GM18505 (cell line): ENCODE data around the gene KIF13A.
"Not testable (repeated sequence)": the region's sequence is repeated elsewhere in the genome, so short reads cannot be mapped to it uniquely, and the experiment has no call there.

ENCODE experiments used
- ATAC-seq: cut with Tn5 transposase; IDR thresholded peaks from one replicate; pipeline ENCODE4 v1.9.1; 2021; ENCODE audit not compliant: unreplicated experiment
- POLR2A ChIP-seq: IDR thresholded peaks from 4 replicates; pipeline ENCODE4 v1.6.1; 2011; ENCODE audit warnings: borderline replicate concordance; ENCODE audit not compliant: insufficient read depth, insufficient read length; ENCODE audit errors: extremely low read depth

The KIF13A gene

DNA sequence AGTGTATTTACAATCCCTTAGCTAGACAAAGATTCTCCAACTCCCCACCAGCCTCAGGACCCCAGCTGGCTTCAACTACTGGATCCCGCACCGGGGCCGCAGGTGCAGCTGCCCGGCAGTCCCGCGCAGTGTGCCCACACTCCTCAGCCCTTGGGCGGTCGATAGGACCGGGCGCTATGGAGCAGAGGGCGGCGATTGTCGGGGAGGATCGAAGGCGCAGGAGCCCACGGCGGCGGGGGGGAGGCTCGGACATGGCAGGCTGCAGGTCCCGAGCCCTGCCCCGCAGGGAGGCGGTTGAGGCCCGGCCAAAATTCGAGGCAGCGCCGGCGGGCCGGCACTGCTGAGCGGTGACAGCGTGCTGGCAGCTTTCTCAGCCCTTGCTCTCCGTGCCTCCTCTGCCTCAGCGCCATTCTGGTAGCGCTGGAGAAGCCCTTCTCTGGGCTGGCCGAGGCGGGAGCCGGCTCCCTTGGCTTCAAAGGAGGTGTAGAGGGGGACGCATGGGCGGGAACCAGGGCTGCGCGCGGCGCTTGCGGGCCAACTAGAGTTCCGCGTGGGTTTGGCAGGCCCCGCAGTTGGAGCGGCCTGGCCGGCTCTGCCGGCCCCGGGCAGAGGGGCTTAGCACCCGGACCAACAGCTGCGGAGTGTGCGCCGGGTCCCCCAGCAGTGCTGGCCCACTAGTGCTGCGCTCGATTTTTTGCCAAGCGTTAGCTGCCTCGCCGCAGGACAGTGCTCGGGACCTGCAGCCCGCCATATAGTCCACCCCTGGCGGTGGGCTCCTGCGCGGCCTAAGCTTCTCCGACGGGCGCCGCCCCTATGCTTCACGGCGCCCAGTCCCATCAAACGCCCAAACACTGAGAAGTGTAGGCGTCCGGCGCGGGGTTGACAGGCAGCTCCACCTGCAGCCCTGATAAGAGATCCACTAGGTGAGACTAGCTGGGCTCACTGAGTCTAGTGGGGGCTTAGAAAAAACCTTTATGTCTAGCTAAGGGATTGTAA lies 32.4 kb upstream of the KIF13A start:
- ATAC-seq: no peak
- TF ChIP-seq POLR2A: no peak

DNA sequence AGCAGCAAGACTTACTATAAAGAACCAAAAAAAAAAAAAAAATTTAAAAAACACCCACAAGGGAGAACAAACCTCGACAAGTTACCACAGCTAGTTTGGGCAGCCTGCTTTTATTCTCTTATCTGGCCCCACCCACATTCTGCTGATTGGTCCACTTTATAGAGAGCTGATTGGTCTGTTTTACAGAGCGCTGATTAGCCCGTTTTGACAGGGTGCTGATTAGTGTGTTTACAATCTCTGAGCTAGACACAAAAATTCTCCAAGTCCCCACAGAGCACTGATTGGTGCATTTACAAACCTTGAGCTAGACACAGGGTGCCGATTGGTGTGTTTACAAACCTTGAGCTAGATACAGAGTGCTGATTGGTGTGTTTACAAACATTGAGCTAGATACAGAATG lies 31.7 kb upstream of the KIF13A start:
- ATAC-seq: not testable (repeated sequence)

DNA sequence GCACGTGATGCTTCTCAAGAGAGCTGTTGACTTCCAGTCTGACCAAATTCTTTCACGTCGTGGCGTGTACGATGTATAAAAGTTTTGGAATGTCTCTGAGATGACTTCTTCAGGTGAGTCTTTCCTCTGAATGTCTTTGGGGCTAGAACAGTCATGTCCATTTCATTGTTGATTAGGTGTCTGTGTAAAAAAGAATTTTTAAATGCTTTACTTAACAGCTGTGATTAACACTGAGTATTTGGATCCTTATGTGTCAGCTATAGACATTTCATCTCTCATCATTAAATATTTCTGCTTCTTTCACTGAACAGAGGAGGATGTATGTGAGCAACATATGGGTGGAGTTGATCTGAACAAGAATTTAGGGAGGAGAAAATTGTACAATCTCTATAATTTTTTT lies 29.3 kb upstream of the KIF13A start:
- no peak for ATAC-seq
- TF ChIP-seq POLR2A: no peak

DNA sequence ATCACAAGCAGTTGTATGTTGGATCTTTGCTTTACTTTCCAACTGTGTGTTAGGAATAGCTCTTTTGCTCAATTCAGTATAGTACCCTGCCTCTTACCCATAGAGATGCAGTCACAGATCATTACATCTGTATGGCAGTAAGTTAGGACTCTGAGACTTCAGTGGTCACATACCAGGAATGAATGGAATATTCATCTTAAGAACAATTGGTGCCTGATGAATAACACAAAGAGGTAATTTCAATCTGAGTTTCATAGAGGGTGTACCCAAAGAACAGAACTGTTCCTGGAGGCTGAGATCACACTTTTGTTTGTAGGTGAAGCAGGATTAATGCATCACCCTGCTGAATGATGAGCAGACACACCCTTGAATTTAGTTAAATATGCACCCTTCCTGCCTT lies 28.7 kb upstream of the KIF13A start:
- ATAC-seq: no peak
- TF ChIP-seq POLR2A: no peak

DNA sequence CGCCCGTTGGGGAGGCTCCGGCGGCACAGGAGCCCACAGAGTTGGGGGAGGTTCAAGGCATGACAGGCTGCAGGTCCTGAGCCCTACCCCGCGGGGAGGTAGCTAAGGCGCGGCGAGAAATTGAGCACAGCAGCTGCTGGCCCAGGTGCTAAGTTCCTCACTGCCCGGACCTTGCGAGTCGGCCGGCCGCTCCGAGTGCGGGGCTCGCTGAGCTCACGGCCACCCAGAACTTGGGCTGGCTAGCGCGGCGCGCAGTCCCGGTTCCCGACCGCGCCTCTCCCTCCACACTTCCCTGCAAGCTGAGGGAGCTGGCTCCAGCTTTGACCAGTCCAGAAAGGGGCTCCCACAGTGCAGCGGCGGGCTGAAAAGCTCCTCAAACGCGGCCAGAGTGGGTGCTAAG lies 23.9 kb upstream of the KIF13A start:
- no peak for TF ChIP-seq POLR2A
- ATAC-seq: no peak

DNA sequence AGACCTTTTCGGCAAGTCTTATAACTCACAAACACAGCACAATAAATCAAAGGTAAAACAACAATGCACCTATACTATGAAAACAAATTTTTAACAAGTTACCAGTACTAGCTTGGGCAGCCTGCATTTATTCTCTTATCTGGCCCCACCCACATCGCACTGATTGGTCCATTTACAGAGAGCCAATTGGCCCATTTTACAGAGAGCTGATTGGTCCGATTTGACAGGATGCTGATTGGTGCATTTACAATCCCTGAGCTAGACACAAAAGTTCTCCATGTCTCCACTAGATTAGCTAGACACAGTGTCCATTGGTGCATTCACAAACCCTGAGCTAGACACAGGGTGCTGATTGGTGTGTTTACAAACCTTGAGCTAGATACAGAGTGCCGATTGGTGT lies 23.1 kb upstream of the KIF13A start:
- ATAC-seq: not testable (repeated sequence)

DNA sequence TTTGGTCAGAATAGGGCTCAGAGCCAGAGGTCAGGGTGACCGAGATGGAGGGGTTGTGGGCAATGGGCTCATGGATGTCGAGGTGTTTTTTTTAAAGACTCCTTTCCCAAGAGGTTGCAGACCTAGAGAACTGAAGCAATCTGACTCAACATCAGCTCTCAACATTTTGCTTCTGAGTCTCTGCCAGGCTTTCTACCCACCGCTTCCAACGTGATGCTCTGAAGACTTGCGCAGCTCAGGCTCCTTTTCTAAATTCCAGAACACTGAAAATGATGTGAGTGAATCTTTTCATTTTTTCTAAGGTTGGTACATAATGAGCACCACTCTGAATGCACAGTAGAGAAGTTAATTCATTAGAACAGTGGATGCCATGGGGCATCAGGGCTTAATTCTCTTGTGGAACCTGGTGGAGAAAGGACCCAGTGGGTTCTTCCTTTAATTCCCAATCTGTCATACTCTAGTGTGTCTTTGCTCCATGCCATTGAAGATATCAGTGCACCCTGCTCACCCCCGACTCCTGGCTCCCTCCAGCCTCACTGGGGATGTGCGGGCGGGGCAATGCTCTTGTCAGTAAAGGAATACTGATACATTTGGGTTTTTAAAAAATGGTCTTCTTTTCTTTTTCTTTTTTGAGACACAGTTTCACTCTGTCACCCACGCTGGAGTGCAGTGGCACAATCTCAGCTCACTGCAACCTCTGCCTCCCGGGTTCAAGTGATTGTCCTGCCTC lies 17.0 kb upstream of the KIF13A start:
- ATAC-seq: no peak
- TF ChIP-seq POLR2A: no peak

DNA sequence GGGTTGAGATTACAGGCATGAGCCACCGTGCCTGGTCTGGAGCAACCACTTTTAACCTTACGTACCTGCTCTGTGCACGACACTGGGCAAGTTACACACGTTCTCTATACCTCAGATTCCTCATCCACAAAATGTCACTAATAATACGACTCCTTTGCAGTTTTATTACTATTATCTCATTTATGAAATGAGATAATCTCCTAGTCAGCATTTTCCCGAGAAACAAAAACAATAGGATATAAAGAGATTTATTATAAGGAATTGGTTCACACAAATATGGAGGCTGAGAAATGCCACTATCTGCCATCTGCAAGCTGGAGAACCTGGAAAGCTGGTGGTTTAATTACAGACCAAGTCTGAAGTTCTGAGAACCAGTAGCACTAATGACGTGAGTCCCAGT lies 12.0 kb upstream of the KIF13A start:
- ATAC-seq: no peak
- TF ChIP-seq POLR2A: no peak

DNA sequence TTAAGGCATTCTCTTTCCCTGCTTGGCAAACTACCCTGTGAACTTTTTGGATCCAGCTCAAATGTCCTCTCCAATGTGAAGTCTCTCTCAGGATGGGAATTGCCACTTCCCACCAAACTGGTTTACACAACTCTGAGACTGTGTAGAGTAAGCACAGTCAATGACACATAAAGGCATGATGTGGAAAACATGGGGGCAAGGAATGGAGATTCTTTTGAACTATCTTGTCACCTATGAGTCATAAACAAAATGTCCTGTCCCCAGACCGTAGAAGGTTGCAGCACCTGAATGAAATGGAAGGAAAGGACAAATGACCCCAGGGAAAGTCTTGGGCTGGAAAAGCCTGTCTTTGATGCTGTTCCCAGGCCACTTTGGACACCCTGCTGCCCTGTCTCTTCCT lies 11.0 kb upstream of the KIF13A start:
- no peak for ATAC-seq
- TF ChIP-seq POLR2A: no peak

DNA sequence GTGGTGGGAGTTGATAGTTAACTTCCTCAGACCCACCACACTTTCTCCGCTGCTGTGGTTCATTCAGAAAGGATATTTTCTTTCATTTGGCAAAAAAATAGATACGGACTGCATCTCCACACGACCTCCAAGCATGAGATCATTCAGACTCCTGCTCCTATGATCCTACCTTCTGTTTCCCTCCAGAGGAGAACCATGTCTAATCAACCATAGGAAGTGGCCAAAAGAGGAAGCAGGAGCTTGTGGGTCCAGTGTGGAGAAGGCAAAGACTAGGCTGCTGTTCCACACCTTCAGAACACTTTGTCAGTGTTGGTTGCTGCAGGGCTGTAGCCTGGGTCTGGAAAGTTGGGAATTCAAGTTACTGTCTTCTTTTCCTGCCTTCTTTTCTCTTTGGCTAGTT lies 10.6 kb upstream of the KIF13A start:
- no peak for TF ChIP-seq POLR2A
- ATAC-seq: no peak

DNA sequence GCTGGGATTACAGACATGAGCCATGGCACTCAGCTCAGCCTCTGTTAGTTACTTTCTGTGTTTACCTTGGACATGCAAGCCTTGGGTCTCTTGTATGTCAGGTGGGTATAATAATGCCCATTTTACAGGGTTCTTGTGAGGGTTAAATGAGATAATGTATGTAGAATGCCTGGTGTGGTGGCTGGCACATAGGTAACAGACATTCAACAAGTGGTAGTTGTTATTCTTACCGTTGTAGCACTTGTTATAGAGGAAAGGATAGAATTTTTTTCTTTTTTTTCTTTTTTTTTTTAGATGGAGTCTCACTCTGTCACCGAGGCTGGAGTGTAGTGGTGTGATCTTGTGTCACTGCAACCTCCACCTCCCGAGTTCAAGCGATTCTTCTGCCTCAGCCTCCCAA lies 8.0 kb upstream of the KIF13A start:
- ATAC-seq: no peak
- no peak for TF ChIP-seq POLR2A

DNA sequence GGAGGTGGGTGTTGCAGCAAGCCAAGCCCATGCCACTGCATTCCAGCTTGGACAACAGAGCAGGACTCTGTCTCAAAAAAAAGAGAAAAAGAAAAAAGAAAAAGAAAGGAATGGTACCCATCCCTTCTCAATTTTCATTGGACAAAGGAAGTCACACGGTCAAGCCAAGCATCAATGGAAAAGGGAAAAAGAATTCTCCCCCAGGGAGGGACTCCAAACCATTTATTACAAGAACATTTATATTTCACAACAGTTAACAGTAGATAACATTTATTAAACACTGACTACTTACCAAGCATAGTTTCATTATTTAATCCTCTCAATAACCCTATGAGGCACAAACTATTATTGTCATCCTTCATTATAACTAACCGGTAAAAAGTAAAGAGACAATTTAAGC lies 6.6 kb upstream of the KIF13A start:
- ATAC-seq: no peak

DNA sequence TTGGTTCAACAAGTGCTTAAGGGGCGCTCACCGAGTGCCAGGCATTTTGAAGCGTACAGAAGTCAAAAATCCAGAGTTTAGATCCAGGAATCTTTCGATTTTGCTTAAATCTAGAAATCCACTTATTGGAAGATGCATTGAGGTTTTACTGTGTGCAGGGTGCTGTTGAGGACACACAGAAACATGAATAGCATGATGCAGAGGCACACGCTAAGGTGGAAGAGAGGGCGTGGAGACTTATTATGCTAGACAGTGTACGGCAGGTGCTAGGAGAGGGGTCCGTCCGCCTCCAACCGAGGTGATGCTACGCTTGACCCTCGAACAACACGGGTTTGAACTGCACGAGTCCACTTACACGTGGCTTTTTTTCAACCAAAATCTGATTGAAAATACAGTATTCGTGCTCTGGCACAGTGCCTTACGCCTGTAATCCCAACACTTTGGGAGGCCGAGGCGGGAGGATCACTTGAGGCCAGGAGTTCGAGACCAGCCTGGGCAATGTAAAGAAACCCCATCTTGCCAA lies 1.0 kb upstream of the KIF13A start:
- no peak for ATAC-seq
- no peak for TF ChIP-seq POLR2A

More for the DNA sequence above, 6.6 kb upstream of the KIF13A start:
- no peak for TF ChIP-seq POLR2A

DNA sequence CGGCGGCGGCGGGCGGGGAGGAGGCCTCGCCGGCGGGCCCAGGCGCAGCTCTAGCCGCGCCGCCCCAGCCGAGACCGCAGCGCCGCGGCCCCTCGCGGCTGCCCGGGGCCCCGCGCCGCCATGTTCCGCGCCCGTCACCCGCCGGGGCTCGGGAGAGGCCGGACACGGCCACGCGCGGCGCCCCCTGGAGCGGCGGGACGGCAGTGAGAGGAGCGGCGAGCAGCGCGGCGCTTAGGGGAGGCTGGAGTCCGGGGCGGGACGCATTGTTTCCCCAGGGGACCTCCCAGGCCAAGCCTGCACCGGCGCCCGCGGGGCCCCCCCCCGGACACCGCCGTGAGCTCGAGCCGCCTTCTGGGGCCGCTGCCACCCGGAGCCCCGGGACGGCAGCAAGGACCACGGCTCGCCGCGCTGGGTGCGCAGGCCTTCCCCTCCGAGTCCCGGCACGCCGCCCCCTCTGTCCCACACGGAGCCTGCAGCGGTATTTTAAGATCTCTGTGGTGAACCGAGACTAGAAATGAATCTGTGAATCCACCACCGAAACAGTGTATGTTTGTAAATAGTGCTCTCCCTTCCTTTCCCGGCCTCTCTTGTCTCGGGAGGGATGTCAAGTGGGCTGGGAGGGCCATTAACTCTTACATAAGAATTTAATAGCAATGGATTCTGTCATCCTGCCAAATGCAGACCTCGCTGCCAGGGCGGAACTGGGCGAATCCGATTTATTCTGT lies 424 bp upstream of the KIF13A start:
- no peak for TF ChIP-seq POLR2A
- peak; percentile 75 for ATAC-seq
